H1 (cell line): Measurements from ENCODE around the gene OR2V2. TPM values are rescaled to one million over a fixed set of nuclear protein-coding genes. Genes with fewer than 3 reads are reported as not detected.

Source experiments
- CTCF ChIA-PET: fragments of 300-600 bp; sonication (Branson Sonifier 250); formaldehyde crosslinking; loops from one replicate; lab custom pipeline; 2021; ENCODE audit not compliant: partially characterized antibody; lab: Charles Lee
- POLR2A ChIA-PET: fragments of 300-600 bp; sonication (Branson Sonifier 250); formaldehyde crosslinking; loops from one replicate; lab custom pipeline; 2021; ENCODE audit warnings: inconsistent platforms; ENCODE audit not compliant: partially characterized antibody; lab: Charles Lee
- DNase-seq, 2 experiments: peaks; one replicate each; pipeline versions ENCODE4 v3.0.0 to v3.0.0-alpha.2; 2010 to 2022; ENCODE audit warnings: low spot score in 2 of 2, low read depth in 1 of 2, mixed read lengths in 1 of 2
- FAIRE-seq: peaks from 2 replicates; lab custom pipeline; 2011; peaks lifted over from hg19 to GRCh38; lab: Jason Lieb, UNC
- H2AFZ ChIP-seq: 2 replicates; pipeline ENCODE4 v1.8.1; 2012; ENCODE audit warnings: low read length, inconsistent platforms
- H2AK5ac ChIP-seq: 2 replicates; pipeline ENCODE4 v1.6.1; 2013; ENCODE audit warnings: low read depth, low read length
- H2BK120ac ChIP-seq: replicated peaks from 2 replicates; pipeline ENCODE3; 2013; ENCODE audit warnings: low read depth, low read length, inconsistent platforms
- H2BK12ac ChIP-seq: 2 replicates; pipeline ENCODE4 v1.6.1; 2013; ENCODE audit warnings: low read depth, low read length
- H2BK15ac ChIP-seq: 2 replicates; pipeline ENCODE4 v1.6.1; 2013; ENCODE audit warnings: low read length
- H2BK20ac ChIP-seq: 2 replicates; pipeline ENCODE4 v1.6.1; 2013; ENCODE audit warnings: low read length
- H2BK5ac ChIP-seq: 2 replicates; pipeline ENCODE4 v1.6.1; 2013; ENCODE audit warnings: low read depth, low read length
- H3K14ac ChIP-seq: 2 replicates; pipeline ENCODE4 v1.6.1; 2013; ENCODE audit warnings: inconsistent platforms; ENCODE audit not compliant: insufficient read length
- H3K18ac ChIP-seq: 2 replicates; pipeline ENCODE4 v1.6.1; 2013; ENCODE audit warnings: low read length; ENCODE audit errors: extremely low read depth
- H3K23ac ChIP-seq: 2 replicates; pipeline ENCODE4 v1.6.1; 2013; ENCODE audit warnings: inconsistent platforms; ENCODE audit not compliant: insufficient read length
- H3K23me2 ChIP-seq: 2 replicates; pipeline ENCODE4 v1.6.1; 2013; ENCODE audit warnings: low read depth, low read length
- H3K27ac ChIP-seq: 2 replicates; pipeline ENCODE4 v1.6.1; 2011; ENCODE audit warnings: low read depth, low read length, inconsistent platforms
- H3K27me3 ChIP-seq, 4 experiments: replicated peaks in 1 of 4; 1 replicate in 1 of 4; 2 replicates in 3 of 4; pipeline versions ENCODE4 v1.6.1 to v1.8.1; 2011 to 2013; ENCODE audit warnings: low read length in 3 of 4, mild to moderate bottlenecking in 3 of 4, inconsistent platforms in 2 of 4, mixed read lengths in 2 of 4, moderate library complexity in 1 of 4; ENCODE audit not compliant: control insufficient read depth in 3 of 4, insufficient read depth in 3 of 4; ENCODE audit errors: extremely low read depth in 1 of 4
- H3K36me3 ChIP-seq, 4 experiments: 2 replicates each; pipeline versions ENCODE4 v1.6.1 to v1.8.1; 2011 to 2013; ENCODE audit warnings: mild to moderate bottlenecking in 4 of 4, low read length in 3 of 4, moderate library complexity in 2 of 4, control low read depth in 1 of 4, inconsistent platforms in 1 of 4; ENCODE audit not compliant: insufficient read depth in 4 of 4, control insufficient read depth in 2 of 4
- H3K4ac ChIP-seq: replicated peaks from 2 replicates; pipeline ENCODE3; 2013; ENCODE audit warnings: low read length, low read depth, mixed read lengths, inconsistent platforms; ENCODE audit not compliant: insufficient read length
- H3K4me1 ChIP-seq, 4 experiments: replicated peaks in 1 of 4; 1 replicate in 1 of 4; 2 replicates in 3 of 4; pipeline versions ENCODE4 v1.6.1 to v1.8.1; 2011 to 2013; ENCODE audit warnings: low read length in 3 of 4, inconsistent platforms in 2 of 4, mixed read lengths in 1 of 4; ENCODE audit not compliant: insufficient read depth in 4 of 4, control insufficient read depth in 3 of 4
- H3K4me2 ChIP-seq, 2 experiments: 2 replicates each; pipeline versions ENCODE4 v1.6.1 to v1.8.1; 2011 to 2013; ENCODE audit warnings: low read depth in 2 of 2, low read length in 2 of 2, control low read depth in 1 of 2, inconsistent platforms in 1 of 2, mild to moderate bottlenecking in 1 of 2; ENCODE audit not compliant: insufficient read depth in 1 of 2
- H3K4me3 ChIP-seq, 4 experiments: fragments of 200-600, 300-600 bp in 1 of 4; sonication (generic), shearing (Covaris generic), sonication (Bioruptor Twin) in 1 of 4; 2 replicates each; pipeline versions ENCODE4 v1.5.1 to v1.8.1; 2011 to 2016; ENCODE audit warnings: low read length in 4 of 4, low read depth in 3 of 4, control low read depth in 2 of 4, inconsistent platforms in 2 of 4, mild to moderate bottlenecking in 2 of 4, mixed read lengths in 1 of 4, moderate library complexity in 1 of 4; ENCODE audit not compliant: insufficient read depth in 2 of 4; ENCODE audit errors: extremely low read depth in 1 of 4
- H3K56ac ChIP-seq: replicated peaks from 2 replicates; pipeline ENCODE3; 2013; ENCODE audit warnings: low read depth, mild to moderate bottlenecking, mixed read lengths, low read length, inconsistent platforms; ENCODE audit not compliant: insufficient read length
- H3K79me1 ChIP-seq: 2 replicates; pipeline ENCODE4 v1.6.1; 2013; ENCODE audit warnings: low read depth, low read length, control low read depth
- H3K79me2 ChIP-seq, 2 experiments: 2 replicates each; pipeline versions ENCODE4 v1.6.1 to v1.8.1; 2012 to 2013; ENCODE audit warnings: low read length in 2 of 2, mild to moderate bottlenecking in 2 of 2, inconsistent platforms in 1 of 2; ENCODE audit not compliant: insufficient read depth in 2 of 2, control insufficient read depth in 1 of 2
- H3K9ac ChIP-seq, 4 experiments: replicated peaks in 1 of 4; 1 replicate in 1 of 4; 2 replicates in 3 of 4; pipeline versions ENCODE4 v1.6.1 to v1.8.1; 2011 to 2013; ENCODE audit warnings: low read depth in 3 of 4, low read length in 3 of 4, control low read depth in 2 of 4, mild to moderate bottlenecking in 2 of 4, moderate library complexity in 2 of 4, inconsistent platforms in 1 of 4; ENCODE audit errors: extremely low read depth in 1 of 4
- H3K9me3 ChIP-seq, 2 experiments: 2 replicates each; pipeline versions ENCODE4 v1.6.1 to v1.8.1; 2012 to 2013; ENCODE audit warnings: mild to moderate bottlenecking in 2 of 2, moderate library complexity in 2 of 2, control low read depth in 1 of 2, inconsistent platforms in 1 of 2, low read depth in 1 of 2, low read length in 1 of 2, mixed read lengths in 1 of 2; ENCODE audit not compliant: insufficient read depth in 2 of 2
- H4K20me1 ChIP-seq, 2 experiments: replicated peaks in 1 of 2; 2 replicates each; pipeline versions ENCODE3 to v1.8.1; 2011 to 2013; ENCODE audit warnings: inconsistent platforms in 2 of 2, low read length in 2 of 2, mild to moderate bottlenecking in 1 of 2; ENCODE audit not compliant: insufficient read depth in 2 of 2, control insufficient read depth in 1 of 2
- H4K5ac ChIP-seq: 2 replicates; pipeline ENCODE4 v1.6.1; 2013; ENCODE audit warnings: low read length, low read depth, mixed read lengths, inconsistent platforms; ENCODE audit not compliant: insufficient read length
- H4K8ac ChIP-seq: 2 replicates; pipeline ENCODE4 v1.8.0; 2013; ENCODE audit warnings: mild to moderate bottlenecking, moderate library complexity, low read length, inconsistent platforms; ENCODE audit not compliant: insufficient read depth; ENCODE audit errors: extremely low read depth
- H4K91ac ChIP-seq: replicated peaks from 2 replicates; pipeline ENCODE3; 2013; ENCODE audit warnings: low read length, mixed read lengths, inconsistent platforms; ENCODE audit not compliant: insufficient read length
- CBX8 ChIP-seq: fragments of 300-800, 300-1000 bp; sonication (generic); IDR thresholded peaks from 2 replicates; pipeline ENCODE4 v1.7.1; 2016; ENCODE audit warnings: low read depth, low read length, borderline replicate concordance
- WGBS, 2 experiments: shearing (Covaris generic) in 1 of 2; methylation state at CpG; one replicate each; pipeline versions ENCODE4 v1.1.6 to v1.1.7; 2013 to 2015; ENCODE audit warnings: low lambda C conversion rate in 2 of 2, mixed read lengths in 2 of 2, inconsistent platforms in 1 of 2, low coverage in 1 of 2, missing lambda C conversion rate in 1 of 2; ENCODE audit not compliant: insufficient replicate concordance in 2 of 2, insufficient coverage in 1 of 2, insufficient read length in 1 of 2; ENCODE audit errors: extremely low coverage in 1 of 2, missing lambda C conversion rate in 1 of 2; 5-methylcytosine and 5-hydroxymethylcytosine counted together
- polyA plus RNA-seq, 7 experiments: library from polyadenylated mRNA; depleted of rRNA in 3 of 7; stranded (reverse) in 5 of 7; unstranded in 2 of 7; fragments of >200 nt in 5 of 7; fragments of 200-250 nt in 2 of 7; gene quantifications; 1 replicate in 5 of 7; 2 replicates in 1 of 7; 4 replicates in 1 of 7; pipeline versions ENCODE4 v1.2.1 to v1.2.3, GENCODE V29; 2011 to 2013; ENCODE audit warnings: missing spikeins in 2 of 7, mixed read lengths in 2 of 7
- total RNA-seq: library from RNA; stranded (reverse); fragmentation: NEBNext Ultra II Directional; extraction: Animal tissue kit (Norgen Biotek cat#: 25700); gene quantifications from 2 replicates; pipeline ENCODE4 v1.2.1, GENCODE V29; 2021

Gene OR2V2
- total and polyA plus RNA-seq, 2 of the 8 experiments (the other 6 are each of a cell fraction or from before 2014, with no cell fraction given): not detected

DNA sequence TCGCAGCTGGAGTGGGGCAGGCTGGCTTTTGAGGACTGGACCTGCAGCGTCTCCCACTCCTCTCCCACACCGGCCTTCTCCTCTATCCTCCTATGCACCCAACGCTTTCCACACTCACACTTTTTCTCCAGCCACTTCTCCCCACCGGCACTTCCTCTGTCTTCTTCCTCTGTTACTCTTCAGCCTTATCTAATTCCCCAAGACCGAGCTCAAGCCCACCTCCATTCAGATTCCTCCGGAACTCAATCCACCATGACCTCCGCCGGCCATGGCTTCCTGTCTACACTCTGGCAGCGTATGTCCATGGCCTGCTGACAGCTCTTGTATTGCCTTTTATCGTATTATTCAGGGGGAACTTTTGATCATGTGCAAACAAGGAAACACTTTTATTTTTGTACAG lies 15.9 kb upstream of the OR2V2 start:
- CTCF ChIA-PET: interaction anchor here (1.2 kb wide), 1 partner anchor 28 kb away, joined by 3 read pairs; no protein-coding TSS in a partner anchor
- no peak overlapping the region for H3K4me3 ChIP-seq
- H2BK20ac ChIP-seq: no peak overlapping the region
- no peak overlapping the region for H4K91ac ChIP-seq
- H2BK5ac ChIP-seq: no peak overlapping the region
- H2AK5ac ChIP-seq: no peak overlapping the region
- H3K79me2 ChIP-seq: no peaks in the 10 kb centered on the region
- no peak overlapping the region for H2AFZ ChIP-seq
- peaks cover 0 to 5% of the 10 kb centered on the region in 2 experiments; a peak in 1 of 4 replicates for H3K9me3 ChIP-seq
- no peak overlapping the region for H3K4ac ChIP-seq
- H3K9ac ChIP-seq: no peak overlapping the region
- H2BK15ac ChIP-seq: no peak overlapping the region
- no peaks in the 10 kb centered on the region for H4K20me1 ChIP-seq
- no peak overlapping the region for H3K18ac ChIP-seq
- H3K36me3 ChIP-seq: no peaks in the 10 kb centered on the region
- no peak overlapping the region for H2BK120ac ChIP-seq
- 92% methylated on average over 10 of the region's 11 CpGs; no CpG with 5 or more reads in 1 of the 2 experiments for WGBS, 2 experiments
- no peak overlapping the region for H3K23ac ChIP-seq
- 0 out of 7 replicates have a peak, but pooled peaks cover 0 to 3% (median 0%) of the 10 kb centered on the region in 4 experiments for H3K27me3 ChIP-seq
- H3K56ac ChIP-seq: no peak overlapping the region
- H3K14ac ChIP-seq: no peak overlapping the region
- no peak for FAIRE-seq
- POLR2A ChIA-PET: no interaction called here
- no peak overlapping the region for H4K8ac ChIP-seq
- H3K4me1 ChIP-seq: no peaks in the 10 kb centered on the region; a peak in 1 of 7 replicates
- no peak overlapping the region for H2BK12ac ChIP-seq
- H4K5ac ChIP-seq: no peak overlapping the region
- H3K23me2 ChIP-seq: no peaks in the 10 kb centered on the region; the same call in 1 of the 2 replicates
- no peak overlapping the region for H3K4me2 ChIP-seq
- no peaks in the 10 kb centered on the region for H3K79me1 ChIP-seq
- H3K27ac ChIP-seq: no peak overlapping the region
- DNase-seq: no peak
- no peak for TF ChIP-seq CBX8
